GM12878 (cell line): ENCODE data around the gene TK2. TPM values are rescaled to one million over a fixed set of nuclear protein-coding genes. Genes with fewer than 3 reads are reported as not detected.

Experiments
- ATAC-seq: fragments of 200-7000 bp; cut with Tn5 transposase; 3 replicates; pipeline ENCODE4 v1.9.1; 2020; ENCODE audit warnings: mild to moderate bottlenecking, moderate library complexity
- BruUV-seq: library from RNA; stranded (reverse); fragments of 400-500 nt; replicated peaks from 2 replicates; lab custom pipeline; 2021; lab: Mats Ljungman, UMichigan
- CTCF ChIA-PET: fragments of 300-600 bp; sonication (Branson Sonifier 250); formaldehyde crosslinking; extraction: SDS; loops from one replicate; lab custom pipeline; 2021; ENCODE audit warnings: inconsistent platforms; lab: Yijun Ruan, JAX
- POLR2A ChIA-PET: fragments of 350-600 bp; formaldehyde crosslinking; extraction: SDS; loops from one replicate; lab custom pipeline; 2021; ENCODE audit warnings: inconsistent platforms; lab: Charles Lee
- RAD21 ChIA-PET: fragments of 300-600 bp; sonication (Branson Sonifier 250); formaldehyde crosslinking; loops from one replicate; lab custom pipeline; 2023; ENCODE audit warnings: antibody characterized with exemption; ENCODE audit not compliant: unreplicated experiment; lab: Charles Lee
- SMC1A ChIA-PET: fragments of 300-600 bp; sonication (Branson Sonifier 250); formaldehyde crosslinking; loops from one replicate; lab custom pipeline; 2023; ENCODE audit not compliant: unreplicated experiment, uncharacterized antibody; lab: Charles Lee
- DNase-seq: peaks from one replicate; pipeline ENCODE4 v3.0.0-alpha.2; 2011; ENCODE audit warnings: low read depth, low spot score
- FAIRE-seq: peaks from 3 replicates; lab custom pipeline; 2011; peaks lifted over from hg19 to GRCh38; lab: Jason Lieb, UNC
- H2AFZ ChIP-seq: 2 replicates; pipeline ENCODE4 v1.6.0; 2011; ENCODE audit warnings: low read depth, low read length, control low read depth; ENCODE audit not compliant: control insufficient read depth
- H3K27ac ChIP-seq: 2 replicates; pipeline ENCODE4 v1.5.1; 2011; ENCODE audit warnings: control low read depth; ENCODE audit not compliant: control insufficient read depth, insufficient read depth
- H3K27me3 ChIP-seq, 2 experiments: replicated peaks in 1 of 2; 2 replicates each; pipeline versions ENCODE4 v1.6.0 to v1.6.1; 2011; ENCODE audit warnings: low read length in 1 of 2; ENCODE audit not compliant: control insufficient read depth in 2 of 2, insufficient read depth in 2 of 2
- H3K36me3 ChIP-seq, 2 experiments: 2 replicates each; pipeline ENCODE4 v1.5.1; 2011; ENCODE audit warnings: low read length in 1 of 2; ENCODE audit not compliant: control insufficient read depth in 2 of 2, insufficient read depth in 2 of 2
- H3K4me1 ChIP-seq: 2 replicates; pipeline ENCODE4 v1.6.1; 2011; ENCODE audit warnings: mild to moderate bottlenecking, low read length, moderate library complexity, mixed read lengths; ENCODE audit not compliant: control insufficient read depth, insufficient read depth
- H3K4me2 ChIP-seq: 2 replicates; pipeline ENCODE4 v1.6.0; 2011; ENCODE audit warnings: control low read depth; ENCODE audit not compliant: control insufficient read depth, insufficient read depth
- H3K4me3 ChIP-seq: fragments of 200-600 bp; sonication (generic); 2 replicates; pipeline ENCODE4 v1.5.1; 2016
- H3K79me2 ChIP-seq: 2 replicates; pipeline ENCODE4 v1.6.0; 2011; ENCODE audit warnings: low read length; ENCODE audit not compliant: control insufficient read depth, insufficient read depth
- H3K9ac ChIP-seq: 2 replicates; pipeline ENCODE4 v1.8.0; 2011; ENCODE audit warnings: low read length, control low read depth, mixed read lengths; ENCODE audit not compliant: control insufficient read depth, insufficient read depth
- H3K9me3 ChIP-seq: replicated peaks from 3 replicates; pipeline ENCODE4 v1.5.1; 2011; ENCODE audit warnings: mild to moderate bottlenecking, low read length; ENCODE audit not compliant: control insufficient read depth, insufficient read depth
- H4K20me1 ChIP-seq: 2 replicates; pipeline ENCODE4 v1.6.0; 2011; ENCODE audit not compliant: control insufficient read depth, insufficient read depth
- BCL3 ChIP-seq: IDR thresholded peaks from 2 replicates; pipeline ENCODE4 v1.6.1; 2011; ENCODE audit warnings: borderline replicate concordance, low read depth, mild to moderate bottlenecking, moderate library complexity, low read length; ENCODE audit not compliant: insufficient read depth, poor library complexity, severe bottlenecking
- CBFB ChIP-seq: IDR thresholded peaks from 2 replicates; pipeline ENCODE4 v1.6.1; 2016; ENCODE audit warnings: antibody characterized with exemption, low read depth
- EP300 ChIP-seq, 2 experiments: fragments of 150-350 bp in 1 of 2; IDR thresholded peaks; 2 replicates each; pipeline ENCODE4 v1.6.1; 2011 to 2012; ENCODE audit warnings: low read depth in 2 of 2, low read length in 2 of 2, borderline replicate concordance in 1 of 2, improper control_type of control experiment in 1 of 2, inconsistent platforms in 1 of 2; ENCODE audit not compliant: control insufficient read depth in 1 of 2
- ETV6 ChIP-seq, 2 experiments: fragments of 450-650 bp in 1 of 2; IDR thresholded peaks in 1 of 2; conservative IDR thresholded peaks in 1 of 2; 2 replicates each; pipeline ENCODE4 v1.6.1; 2014; ENCODE audit warnings: antibody characterized with exemption in 1 of 2, borderline replicate concordance in 1 of 2, low read depth in 1 of 2, mild to moderate bottlenecking in 1 of 2, moderate library complexity in 1 of 2
- JUND ChIP-seq: IDR thresholded peaks from 2 replicates; pipeline ENCODE4 v1.6.1; 2012; ENCODE audit warnings: low read depth, mild to moderate bottlenecking, low read length, improper control_type of control experiment, moderate library complexity
- NFYA ChIP-seq: IDR thresholded peaks from 2 replicates; pipeline ENCODE4 v1.6.1; 2011; ENCODE audit warnings: low read depth, mild to moderate bottlenecking, low read length, improper control_type of control experiment, borderline replicate concordance
- SPI1 ChIP-seq: IDR thresholded peaks from 2 replicates; pipeline ENCODE4 v1.6.1; 2011; ENCODE audit warnings: low read depth, mild to moderate bottlenecking, low read length, moderate library complexity, borderline replicate concordance; ENCODE audit not compliant: insufficient read depth
- YY1 ChIP-seq: IDR thresholded peaks from 2 replicates; pipeline ENCODE4 v1.6.1; 2011; ENCODE audit warnings: low read depth, mild to moderate bottlenecking, low read length
- ZBTB11 ChIP-seq: fragments of 450-650 bp; formaldehyde crosslinking; IDR thresholded peaks from 2 replicates; pipeline ENCODE4 v1.5.0; 2022; ENCODE audit warnings: mild to moderate bottlenecking, missing genetic modification characterization
- ZBTB33 ChIP-seq: fragments of 450-650 bp; IDR thresholded peaks from 2 replicates; pipeline ENCODE4 v1.6.1; 2017; ENCODE audit warnings: mild to moderate bottlenecking
- ZNF622 ChIP-seq: fragments of 450-650 bp; IDR thresholded peaks from 2 replicates; pipeline ENCODE4 v1.6.1; 2017; ENCODE audit warnings: mild to moderate bottlenecking, inconsistent platforms
- WGBS: methylation state at CpG from one replicate; pipeline ENCODE4 v1.1.6; 2016; ENCODE audit warnings: low lambda C conversion rate; ENCODE audit not compliant: insufficient replicate concordance, insufficient coverage; ENCODE audit errors: missing lambda C conversion rate; 5-methylcytosine and 5-hydroxymethylcytosine counted together
- in situ Hi-C: fragments of 300-500 bp; cut with MboI; formaldehyde crosslinking; loops from 9 replicates; pipeline ENCODE4 v1.14.3; 2018; ENCODE audit warnings: mixed read lengths
- intact Hi-C: fragments of 100-400 bp; cut with micrococcal nuclease; formaldehyde crosslinking; loops from one replicate; pipeline ENCODE4 v1.14.2; 2022; ENCODE audit not compliant: unreplicated experiment
- polyA plus RNA-seq, 11 experiments: library from polyadenylated mRNA; depleted of rRNA in 4 of 11; unstranded in 6 of 11; stranded (reverse) in 5 of 11; fragments of >200 nt; fragmentation: Nextera tagmentation in 4 of 11; fragmentation: Illumina TruSeq in 1 of 11; extraction: Ambion mirVana in 4 of 11; extraction: Trizol in 1 of 11; gene quantifications; 1 replicate in 1 of 11; 2 replicates in 10 of 11; pipeline versions ENCODE4 v1.2.1 to v1.2.3, GENCODE V29; 2011 to 2016; ENCODE audit warnings: inconsistent platforms in 2 of 11, missing spikeins in 2 of 11, low read depth in 1 of 11
- total RNA-seq, 4 experiments: library from RNA; depleted of rRNA in 3 of 4; stranded (reverse); fragments of >200 nt in 3 of 4; fragmentation: Illumina TruSeq in 1 of 4; extraction: Trizol in 1 of 4; gene quantifications; 2 replicates each; pipeline versions ENCODE4 v1.2.1 to v1.2.3, GENCODE V29; 2013 to 2021

The TK2 gene
- total and polyA plus RNA-seq, 10 of the 15 experiments (the other 5 are each of a cell fraction or from before 2014, with no cell fraction given) = 1.3 to 12.4 (median 3.0) TPM

- in situ Hi-C loops = no loop called here
- 0 out of 2 replicates have a peak overlapping the region, but pooled peaks have one; percentile 25 for H3K4me2 ChIP-seq
- H3K27ac ChIP-seq = peak overlapping the region; percentile 33; the same call in 1 of the 2 replicates
- ChIA-PET RAD21 (no interaction called here), SMC1A (interaction anchor here (1.2 to 1.7 kb wide), 2 partner anchors 8 to 10 kb away, joined by 3 to 5 read pairs; no protein-coding TSS in a partner anchor), CTCF (interaction anchor here (0.7 to 1.7 kb wide), 7 partner anchors 8 to 144 kb away, joined by 3 to 7 read pairs (median 4); no protein-coding TSS in a partner anchor), POLR2A (interaction anchor here (0.6 kb wide), 1 partner anchor 122 kb away, joined by 3 read pairs; no protein-coding TSS in a partner anchor)
- H3K9me3 ChIP-seq = peaks cover 14% of the 10 kb centered on the region; the same call in 2 of the 3 replicates
- ATAC-seq (peak; percentile 59), FAIRE-seq (no peak), DNase-seq (no peak)
- no peak overlapping the region for H3K9ac ChIP-seq
- peaks cover 12% of the 10 kb centered on the region for H3K4me1 ChIP-seq
- no peak for TF ChIP-seq CBFB
- TF ChIP-seq BCL3 = no peak
- TF ChIP-seq ETV6 (conservative IDR thresholded peaks at IDR 0.05 in 1 of 2, IDR thresholded peaks at IDR 0.05 in 1 of 2; ENCODE audit: borderline replicate concordance in 1 of 2, low read depth in 1 of 2) = no peak
- no peak for TF ChIP-seq SPI1
- no peak for TF ChIP-seq ZBTB33
- TF ChIP-seq NFYA = no peak
- no peak for TF ChIP-seq JUND
- TF ChIP-seq ZBTB11 = no peak
- TF ChIP-seq EP300 (IDR thresholded peaks at IDR 0.05; ENCODE audit: borderline replicate concordance in 1 of 2, control insufficient read depth in 1 of 2, low read depth in 2 of 2, low read length in 2 of 2) = no peak
- TF ChIP-seq ZNF622 = no peak
- TF ChIP-seq YY1 = no peak
- no TSS peak for BruUV-seq
- no peaks in the 10 kb centered on the region for H3K36me3 ChIP-seq
- H3K4me3 ChIP-seq = no peak overlapping the region
- WGBS = 4% methylated on average over 5 of the region's 5 CpGs
- H3K79me2 ChIP-seq = no peaks in the 10 kb centered on the region
- no peaks in the 10 kb centered on the region for H3K27me3 ChIP-seq
- H4K20me1 ChIP-seq = no peaks in the 10 kb centered on the region
- intact Hi-C loops = no loop called here
- no peak overlapping the region for H2AFZ ChIP-seq
Observed at GRCh38 chr16:66596986-66597848, 47.3 kb upstream of the TK2 start.
